Loucy (cell line): ENCODE measurements around the gene RAPSN.

Source experiments
- CTCF ChIP-seq: fragments of 200-600 bp; sonication (generic); conservative IDR thresholded peaks from 2 replicates; pipeline ENCODE4 v1.5.1; 2014; ENCODE audit warnings: mild to moderate bottlenecking, antibody characterized with exemption, low read length
- EZH2phosphoT487 ChIP-seq: fragments of 200-600 bp; IDR thresholded peaks from 2 replicates; pipeline ENCODE4 v1.6.1; 2018; ENCODE audit warnings: antibody characterized with exemption, mild to moderate bottlenecking, moderate library complexity, borderline replicate concordance

- no peak for TF ChIP-seq CTCF
- no peak for TF ChIP-seq EZH2phosphoT487
Measured at GRCh38 chr11:47469361-47470179, 20.6 kb upstream of the RAPSN start.
